ENCODE results near the gene IL16. TPM values are rescaled to one million over a fixed set of nuclear protein-coding genes. Genes with fewer than 3 reads are reported as not detected.

Gene IL16
- total RNA-seq, 1 donor: 44.7 TPM

DNA sequence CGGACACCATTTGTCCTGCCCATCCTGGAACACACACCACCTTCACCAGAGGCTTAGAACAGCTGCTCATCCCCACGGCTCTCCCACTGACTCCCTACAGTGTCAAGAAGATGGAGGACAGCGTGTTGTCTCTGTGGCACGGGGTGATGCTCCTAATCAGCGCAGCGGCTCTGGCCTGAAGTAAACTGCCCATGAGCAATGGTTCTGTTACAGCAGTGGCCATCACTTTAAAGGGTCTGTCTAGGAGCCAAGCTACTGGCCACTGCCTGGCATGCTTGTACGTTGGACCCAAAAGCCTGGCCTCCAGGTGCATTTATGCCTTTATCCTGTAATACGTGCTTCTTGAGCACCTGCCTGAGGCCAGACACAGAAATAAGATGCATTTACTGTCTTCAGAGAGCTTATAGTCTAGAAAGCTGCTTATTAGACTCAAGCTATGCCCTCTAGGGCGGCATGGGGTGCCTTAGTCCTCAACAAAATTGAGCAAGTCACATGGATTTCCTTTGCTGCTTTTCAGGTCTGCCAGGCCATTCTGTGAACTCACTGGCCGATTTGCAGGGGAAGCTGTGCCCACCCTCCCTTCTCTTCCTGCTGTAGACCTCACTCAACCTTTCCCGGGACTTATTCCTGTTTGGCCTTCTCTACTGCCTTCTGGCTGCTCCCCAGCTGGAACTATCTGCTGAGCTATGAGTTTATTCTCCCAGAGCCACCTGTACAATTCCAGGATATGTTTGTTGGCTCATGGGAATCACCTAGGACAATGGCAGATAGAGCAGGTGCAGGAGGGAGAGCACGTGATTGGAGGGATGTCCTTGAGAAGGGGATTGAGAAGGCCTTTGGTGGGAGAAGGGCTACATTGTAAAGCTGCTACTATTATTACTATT lies 75.3 kb downstream of the IL16 start:
- DNase-seq (ENCODE audit: low read depth in 2 of 3, low spot score in 2 of 3): no peak

DNA sequence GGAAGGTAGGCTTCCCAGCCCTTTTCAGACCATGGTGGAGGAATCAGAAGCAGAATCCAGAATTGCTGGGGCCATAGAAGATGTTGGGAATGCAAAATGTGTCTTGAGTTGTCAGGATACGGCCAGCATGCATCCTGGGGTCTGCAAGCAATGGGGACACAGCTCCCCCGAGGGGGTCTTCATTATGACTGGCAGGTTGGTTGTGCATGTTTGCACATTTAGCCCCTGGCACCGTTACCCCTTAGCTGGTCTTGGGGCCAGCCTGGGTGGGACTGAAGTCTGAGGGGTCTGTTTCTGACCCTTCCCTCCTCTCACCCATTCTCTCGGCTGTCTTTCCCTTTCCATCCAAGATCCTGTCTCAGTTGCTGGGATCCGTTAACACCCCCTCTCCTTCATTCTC lies 76.5 kb downstream of the IL16 start:
- no peak for DNase-seq (ENCODE audit: low read depth in 2 of 3, low spot score in 2 of 3)

DNA sequence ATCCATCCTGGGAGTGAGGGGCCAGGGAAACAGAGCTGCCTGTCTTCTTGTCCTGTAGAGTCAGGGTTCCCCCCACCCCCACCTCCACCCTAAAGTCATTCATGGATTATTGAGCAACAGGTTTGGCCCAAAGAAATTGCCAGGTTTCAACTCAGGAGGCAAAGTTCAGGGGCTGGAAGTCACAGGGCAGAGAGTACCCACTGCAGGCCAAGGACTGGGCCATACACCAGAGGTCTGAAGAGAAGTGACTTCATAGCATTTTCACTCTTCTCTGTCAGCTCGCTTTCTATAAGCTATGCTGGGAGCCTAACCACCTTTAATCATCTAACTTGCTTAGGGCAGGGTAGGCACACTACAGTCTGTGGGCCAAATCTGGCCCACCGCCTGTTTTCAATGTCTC lies 77.2 kb downstream of the IL16 start:
- DNase-seq (ENCODE audit: low read depth in 2 of 3, low spot score in 2 of 3): no peak

DNA sequence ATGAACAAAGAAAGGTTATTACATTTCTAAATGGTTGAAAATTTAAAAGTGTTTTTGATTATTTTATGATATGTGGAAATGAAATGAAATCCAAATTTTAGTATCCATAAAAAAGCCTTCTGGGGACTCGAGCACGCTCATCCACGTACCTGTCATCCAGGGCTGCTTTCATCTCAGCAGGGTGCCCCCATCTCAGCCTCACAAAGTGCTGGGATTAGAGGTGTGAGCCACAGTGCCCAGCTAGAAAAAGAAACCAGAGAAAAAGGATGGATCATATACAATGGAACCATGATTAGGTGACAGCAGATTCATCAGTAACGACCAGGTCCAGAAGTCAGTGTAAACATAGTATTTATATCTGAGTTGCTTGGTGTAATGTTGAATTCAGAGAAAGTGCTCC lies 77.6 kb downstream of the IL16 start:
- DNase-seq (ENCODE audit: low read depth in 2 of 3, low spot score in 2 of 3): no peak

DNA sequence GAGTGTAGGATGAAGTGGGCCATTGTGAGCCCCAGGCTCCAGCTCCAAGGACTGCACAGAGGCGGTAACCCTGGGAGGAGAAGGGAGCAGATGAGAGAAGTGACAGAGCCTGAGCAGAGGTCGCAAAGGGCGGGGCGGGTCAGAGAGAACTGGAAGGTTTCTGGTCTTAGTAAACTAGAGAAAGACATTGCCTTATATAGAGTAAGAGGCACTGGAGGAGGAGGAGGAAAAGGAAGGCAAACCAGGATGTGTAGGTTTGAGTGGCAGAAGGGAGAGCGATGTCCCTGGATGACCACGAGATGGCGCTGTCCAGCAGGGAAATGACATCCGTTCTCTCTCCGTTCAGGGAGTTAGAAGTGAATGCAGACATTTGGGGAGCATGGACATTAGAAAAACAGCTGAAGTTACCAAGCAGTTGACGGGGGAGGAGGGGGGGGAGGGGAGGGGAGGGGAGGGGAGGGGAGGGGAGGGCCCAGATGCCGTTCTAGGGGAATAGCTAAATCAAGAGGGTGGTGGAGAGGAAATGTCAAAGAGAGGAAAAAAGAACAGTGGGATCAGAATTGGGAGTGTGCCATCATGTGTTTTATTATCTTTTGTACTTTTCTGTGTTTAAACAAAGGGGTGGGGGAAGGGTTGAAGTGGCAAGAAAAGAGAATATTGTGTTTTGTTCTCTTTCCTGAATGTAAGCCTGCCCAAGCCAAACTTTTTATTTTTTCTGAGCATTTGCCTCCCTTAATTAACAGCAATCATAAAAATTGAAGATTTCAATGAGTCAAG lies 78.4 kb downstream of the IL16 start:
- peak in 2 of 3 donors; percentile 81 to 91 for DNase-seq (ENCODE audit: low read depth in 2 of 3, low spot score in 2 of 3)

DNA sequence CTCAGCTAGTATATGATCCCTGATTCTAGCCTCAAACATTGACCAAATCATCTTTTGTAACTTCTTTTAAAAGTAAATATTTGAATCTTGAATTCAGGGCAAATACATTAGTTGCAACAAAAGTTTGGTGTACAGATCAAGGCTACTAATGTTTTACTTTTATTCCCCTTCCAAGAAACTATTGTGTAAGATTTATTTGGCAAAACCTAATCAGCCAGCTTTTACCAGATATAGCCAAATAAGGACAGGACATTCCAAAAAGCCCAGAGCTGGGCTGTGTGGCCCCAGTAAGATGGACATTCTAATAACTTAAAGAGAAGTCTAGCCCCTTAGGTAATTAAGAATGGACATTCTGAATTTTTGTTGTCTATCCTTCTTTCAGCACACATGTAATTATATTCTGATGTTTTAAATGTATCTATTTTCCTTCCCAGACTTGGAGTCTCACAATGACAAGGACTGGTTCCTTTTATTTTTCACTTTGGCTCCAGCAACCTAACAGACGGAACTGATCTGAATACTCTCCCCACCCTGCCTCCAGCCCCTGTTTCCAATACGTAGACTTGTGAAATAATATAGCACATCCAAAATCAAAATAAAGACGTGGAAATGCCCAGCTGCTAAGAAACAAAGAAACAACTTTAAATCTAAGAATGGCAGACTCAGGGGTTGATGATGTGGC lies 79.2 kb downstream of the IL16 start:
- no peak for DNase-seq (ENCODE audit: low read depth in 2 of 3, low spot score in 2 of 3)

DNA sequence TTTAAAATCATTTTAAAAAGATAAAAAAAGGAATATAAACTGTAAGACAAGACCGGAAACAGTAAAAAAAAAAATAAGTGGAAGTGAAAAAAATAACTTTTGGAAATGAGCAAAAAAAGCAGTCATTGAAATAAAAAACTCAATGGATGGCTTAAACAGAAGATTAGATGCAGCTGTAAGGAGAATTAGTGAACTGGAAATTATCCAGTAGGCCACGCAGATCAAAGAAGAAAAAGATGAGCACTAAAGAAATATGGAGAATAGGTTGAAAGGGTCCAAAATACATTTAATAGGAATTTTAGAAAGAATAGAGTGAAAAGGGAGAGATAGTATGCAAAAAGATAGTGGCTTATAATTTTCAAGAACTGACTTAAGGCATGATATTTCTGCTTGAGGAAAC lies 80.3 kb downstream of the IL16 start:
- no peak for DNase-seq (ENCODE audit: low read depth in 2 of 3, low spot score in 2 of 3)

DNA sequence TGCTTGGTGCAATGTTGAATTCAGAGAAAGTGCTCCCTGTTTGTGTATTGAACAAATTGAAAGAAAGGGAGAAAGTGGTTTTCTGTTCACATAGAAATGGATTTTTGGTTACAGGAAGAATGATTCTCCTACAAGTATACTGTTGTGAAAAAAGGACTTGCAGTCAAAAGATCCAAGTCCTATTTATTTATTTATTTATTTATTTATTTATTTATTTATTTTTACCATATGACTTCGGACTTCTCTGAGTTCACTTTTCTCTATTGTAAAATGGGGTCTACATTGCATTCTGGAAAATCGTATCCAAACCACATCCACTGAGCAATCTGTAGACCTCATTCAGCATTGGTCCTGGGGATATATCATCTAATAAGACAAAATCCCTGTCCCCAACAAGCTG lies 81.2 kb downstream of the IL16 start:
- DNase-seq (ENCODE audit: low read depth in 2 of 3, low spot score in 2 of 3): no peak

DNA sequence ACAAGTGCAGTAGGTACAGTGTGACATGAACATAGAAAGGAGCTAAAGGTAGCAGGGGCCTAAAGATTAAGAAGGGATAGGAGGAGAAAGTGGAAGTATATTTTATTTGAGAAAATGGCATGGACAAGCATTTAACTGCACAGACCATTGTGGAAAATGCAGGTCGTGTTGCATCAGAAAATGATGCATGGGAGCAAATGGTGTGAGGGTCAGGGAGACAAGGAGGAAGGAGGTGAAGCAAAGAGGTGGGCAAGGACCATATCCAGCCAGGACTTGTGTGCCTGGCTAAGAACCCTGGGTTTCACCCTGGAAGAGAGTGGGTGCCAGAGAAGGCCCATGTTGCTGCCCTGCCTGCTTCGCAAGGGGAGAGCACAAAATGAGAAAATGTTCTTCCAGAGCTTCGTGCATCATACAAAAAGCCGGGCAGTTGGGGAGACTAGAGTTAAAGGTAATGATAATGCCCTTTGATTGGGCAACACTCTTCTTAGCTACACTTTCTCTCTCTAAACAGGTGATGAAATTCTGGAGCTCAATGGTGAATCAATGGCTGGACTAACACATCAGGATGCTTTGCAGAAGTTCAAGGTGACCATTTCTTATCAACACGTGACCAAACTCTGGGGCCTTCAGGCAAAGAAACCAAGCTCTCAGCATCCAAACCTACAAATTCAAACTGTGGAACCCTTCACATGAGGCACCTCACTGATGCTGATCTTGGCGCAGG lies 81.8 kb downstream of the IL16 start:
- no peak for DNase-seq (ENCODE audit: low read depth in 2 of 3, low spot score in 2 of 3)

DNA sequence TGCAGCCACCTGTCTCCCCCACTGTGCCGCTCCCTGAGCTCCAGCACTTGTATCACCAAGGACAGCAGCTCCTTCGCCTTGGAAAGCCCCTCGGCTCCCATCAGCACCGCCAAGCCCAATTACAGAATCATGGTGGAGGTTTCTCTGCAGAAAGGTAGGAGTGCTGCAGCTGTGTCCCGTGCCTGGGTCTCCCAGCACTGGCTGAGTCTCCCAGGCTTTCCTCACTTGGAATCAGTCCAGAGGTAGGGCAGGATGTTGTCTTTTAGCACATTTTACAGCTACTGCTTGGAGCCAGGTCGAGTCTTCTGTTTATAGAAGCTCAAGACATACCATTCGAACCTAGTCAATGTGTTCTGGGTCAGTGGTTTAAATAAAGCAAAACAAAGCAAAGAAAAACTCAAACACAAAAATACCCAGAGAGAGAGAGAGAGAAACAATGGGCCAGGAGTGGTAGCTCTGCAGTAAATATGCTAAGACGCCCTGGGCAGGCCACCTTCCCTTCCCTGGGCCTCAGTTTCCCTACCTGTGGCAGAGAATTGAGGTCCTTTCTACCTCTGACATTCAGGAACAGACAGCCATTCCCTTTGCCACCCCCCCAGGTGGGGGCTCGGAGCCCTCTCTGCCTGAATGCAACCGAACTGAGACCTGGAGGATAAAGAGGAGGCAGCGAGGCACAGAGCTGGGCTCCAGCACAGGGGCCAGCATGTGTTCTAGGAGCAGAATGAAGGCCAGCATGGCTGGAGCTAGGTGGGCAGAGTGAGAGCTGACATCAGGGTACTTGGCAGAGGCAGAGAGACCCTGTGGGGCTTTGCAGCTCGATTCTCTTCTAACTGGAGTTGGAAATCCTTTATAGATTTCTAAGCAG lies 83.2 kb downstream of the IL16 start:
- no peak for DNase-seq (ENCODE audit: low read depth in 2 of 3, low spot score in 2 of 3)

DNA sequence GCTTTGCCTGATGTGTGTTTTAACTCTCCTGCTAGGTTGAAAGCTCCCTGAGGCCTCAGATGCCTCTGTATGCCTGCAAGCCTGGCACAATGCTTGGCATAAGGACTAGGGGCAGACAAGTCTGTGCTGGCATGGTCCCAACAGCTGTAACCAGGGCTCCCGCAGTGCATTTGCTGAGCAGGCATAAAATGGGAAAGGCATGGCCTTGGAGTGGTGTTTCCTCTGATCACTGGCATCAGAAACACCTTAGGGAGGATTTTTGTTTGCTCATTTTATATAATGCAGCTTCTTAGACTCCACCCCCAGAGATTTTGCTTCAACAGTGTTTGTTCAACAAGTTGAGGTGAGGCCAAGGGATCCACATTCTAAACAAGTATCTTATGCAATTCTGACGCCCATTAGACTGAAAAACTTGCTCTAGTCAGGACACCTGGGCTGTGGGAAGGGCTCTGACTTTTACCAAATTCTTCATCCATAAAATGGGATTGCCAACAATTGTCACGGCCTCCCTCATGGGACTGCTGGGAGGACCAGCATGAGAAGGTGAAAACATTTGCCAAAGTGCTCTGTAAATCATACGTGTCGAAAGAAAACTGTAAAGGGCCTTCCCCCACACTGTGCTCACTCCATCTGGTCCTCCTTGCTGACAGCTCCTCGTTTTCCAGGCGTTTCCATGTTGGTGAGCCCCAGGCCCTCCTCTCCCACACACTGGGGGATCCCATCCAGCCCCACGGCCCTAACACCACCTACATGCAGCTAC lies 84.2 kb downstream of the IL16 start:
- DNase-seq (ENCODE audit: low read depth in 2 of 3, low spot score in 2 of 3): no peak

DNA sequence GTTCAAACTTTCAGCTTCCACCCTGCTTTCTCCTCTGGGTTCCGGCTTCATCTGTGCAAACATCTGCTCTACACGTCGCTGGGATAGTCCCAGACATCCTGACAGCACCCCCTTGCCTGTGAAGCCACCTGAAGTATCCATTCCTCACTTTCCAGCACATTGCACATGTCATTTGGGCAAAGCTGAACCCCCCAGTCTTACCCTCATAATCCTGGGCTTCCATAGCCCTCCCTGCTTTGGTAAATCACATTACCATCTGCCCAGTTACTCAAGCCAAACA lies 84.7 kb downstream of the IL16 start:
- DNase-seq (ENCODE audit: low read depth in 2 of 3, low spot score in 2 of 3): no peak

DNA sequence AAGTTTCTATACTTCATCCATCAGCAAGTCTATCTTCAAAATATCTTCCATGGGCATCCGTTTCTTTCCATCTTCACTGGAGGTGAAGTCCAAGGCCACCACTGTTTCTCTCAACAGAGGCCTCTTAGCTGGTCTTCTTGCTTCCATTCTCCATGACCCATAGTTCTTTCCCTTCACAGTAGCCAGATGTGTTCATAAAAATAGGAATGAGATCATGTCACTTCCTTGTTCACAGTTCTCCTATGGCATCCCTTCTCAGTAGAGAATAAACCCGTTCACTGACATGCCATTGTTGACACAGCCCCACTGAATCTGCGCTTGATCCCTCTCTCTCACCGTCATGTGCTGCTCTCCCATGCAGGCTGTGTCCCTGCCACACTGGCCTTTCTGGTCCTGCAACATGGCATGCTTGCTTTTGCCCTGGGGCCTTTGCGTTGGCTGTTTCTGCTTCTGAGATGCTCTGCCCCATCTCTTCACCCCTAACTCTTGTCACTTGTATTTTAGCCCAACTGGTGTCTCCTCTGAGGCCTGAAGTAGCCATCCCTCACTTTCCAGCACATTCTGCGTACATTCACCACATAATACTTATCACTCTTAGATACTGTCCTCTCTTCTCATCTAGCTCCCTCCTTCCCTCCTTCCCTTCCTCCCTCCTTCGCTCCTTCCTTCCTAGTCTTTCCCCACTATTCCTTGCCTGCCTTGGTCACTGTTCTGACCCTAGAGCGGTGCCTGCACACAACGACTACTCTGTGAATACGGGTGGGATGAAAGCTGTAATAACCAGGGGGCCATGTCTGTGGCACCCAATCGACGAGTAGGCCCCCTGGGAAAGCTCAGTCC lies 85.3 kb downstream of the IL16 start:
- no peak for DNase-seq (ENCODE audit: low read depth in 2 of 3, low spot score in 2 of 3)

DNA sequence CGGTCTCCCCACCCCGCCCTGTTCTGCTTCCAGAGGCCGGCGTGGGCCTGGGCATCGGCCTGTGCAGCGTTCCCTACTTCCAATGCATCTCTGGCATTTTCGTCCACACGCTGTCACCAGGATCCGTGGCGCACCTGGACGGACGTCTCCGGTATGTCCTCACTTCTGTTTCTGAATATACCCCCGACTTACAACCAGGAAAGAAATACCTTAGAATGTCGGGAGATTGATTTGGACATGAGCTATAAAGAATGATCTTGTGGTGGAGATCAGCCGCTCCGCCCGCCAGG lies 85.9 kb downstream of the IL16 start:
- DNase-seq (ENCODE audit: low read depth in 2 of 3, low spot score in 2 of 3): no peak

DNA sequence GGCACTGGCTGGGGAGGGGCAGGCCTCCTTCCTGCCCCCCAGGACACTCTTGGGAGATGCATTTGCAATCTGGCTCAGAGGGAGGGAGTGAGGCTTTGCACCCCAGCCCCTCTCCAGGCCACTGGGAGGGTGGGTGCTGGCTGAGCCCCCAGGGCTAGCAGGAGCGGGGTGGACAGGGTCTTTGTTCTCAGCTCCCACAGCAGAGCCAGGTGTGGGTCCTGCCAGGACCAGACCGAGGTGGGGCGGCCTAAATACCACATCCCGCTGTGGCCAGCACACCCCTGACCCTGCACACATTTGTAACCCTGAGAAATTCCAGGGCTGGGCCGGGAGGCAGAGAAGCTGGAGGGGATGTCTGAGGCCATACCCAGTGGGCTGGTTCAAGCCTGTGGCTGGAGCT lies 86.2 kb downstream of the IL16 start:
- no peak for DNase-seq (ENCODE audit: low read depth in 2 of 3, low spot score in 2 of 3)

DNA sequence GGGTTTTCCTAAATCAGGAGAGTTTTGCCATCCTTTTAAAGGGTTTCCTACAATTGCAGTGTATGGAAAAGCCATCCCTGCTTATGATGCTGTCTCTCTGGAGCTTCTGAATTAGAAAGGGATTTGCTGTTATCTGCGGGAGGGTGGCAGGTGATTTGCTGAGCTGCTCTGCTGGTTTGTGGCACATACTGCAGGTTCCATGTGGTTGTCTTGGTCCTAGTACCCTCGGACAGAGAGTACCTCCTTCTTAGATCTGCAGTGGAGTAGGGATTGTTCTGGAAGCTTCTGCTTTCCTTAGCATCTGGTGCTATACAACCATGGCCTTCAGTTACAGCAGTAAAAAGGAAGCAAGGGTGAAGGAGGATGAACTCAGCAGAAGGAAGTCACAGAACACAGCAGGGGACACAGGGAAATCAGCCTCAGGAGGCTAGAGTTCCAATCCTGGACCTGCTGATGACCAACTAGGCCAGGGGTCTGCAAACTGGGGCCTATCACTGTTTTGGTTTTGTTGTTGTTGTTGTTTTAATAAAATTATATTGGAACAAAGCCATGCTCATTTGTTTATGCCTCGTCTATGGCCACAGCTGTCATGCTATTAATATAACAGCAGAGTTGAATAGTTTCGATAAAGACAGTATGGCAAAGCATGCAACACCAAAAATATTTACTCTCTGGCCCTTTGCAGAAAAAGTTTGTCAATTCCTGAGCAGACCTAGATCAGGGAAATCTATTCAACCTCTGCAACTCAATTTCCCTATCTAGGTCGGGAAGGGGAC lies 87.8 kb downstream of the IL16 start:
- no peak for DNase-seq (ENCODE audit: low read depth in 2 of 3, low spot score in 2 of 3)

DNA sequence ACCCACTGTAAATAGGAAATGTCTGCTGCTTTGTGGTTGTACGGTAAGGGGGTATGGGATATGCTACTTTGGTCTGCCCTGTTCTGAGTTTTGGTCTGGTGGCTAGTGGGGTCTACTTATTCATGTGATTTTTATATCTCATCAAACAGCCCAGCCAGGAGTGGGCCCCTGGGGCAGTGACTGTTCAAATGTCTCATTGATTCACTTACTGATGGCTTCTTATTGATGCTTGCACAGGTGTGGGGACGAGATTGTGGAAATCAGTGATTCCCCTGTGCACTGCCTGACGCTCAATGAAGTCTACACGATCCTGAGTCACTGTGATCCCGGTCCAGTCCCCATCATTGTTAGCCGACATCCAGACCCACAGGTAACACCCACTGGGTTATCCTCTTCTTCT lies 88.8 kb downstream of the IL16 start:
- no peak for DNase-seq (ENCODE audit: low read depth in 2 of 3, low spot score in 2 of 3)

DNA sequence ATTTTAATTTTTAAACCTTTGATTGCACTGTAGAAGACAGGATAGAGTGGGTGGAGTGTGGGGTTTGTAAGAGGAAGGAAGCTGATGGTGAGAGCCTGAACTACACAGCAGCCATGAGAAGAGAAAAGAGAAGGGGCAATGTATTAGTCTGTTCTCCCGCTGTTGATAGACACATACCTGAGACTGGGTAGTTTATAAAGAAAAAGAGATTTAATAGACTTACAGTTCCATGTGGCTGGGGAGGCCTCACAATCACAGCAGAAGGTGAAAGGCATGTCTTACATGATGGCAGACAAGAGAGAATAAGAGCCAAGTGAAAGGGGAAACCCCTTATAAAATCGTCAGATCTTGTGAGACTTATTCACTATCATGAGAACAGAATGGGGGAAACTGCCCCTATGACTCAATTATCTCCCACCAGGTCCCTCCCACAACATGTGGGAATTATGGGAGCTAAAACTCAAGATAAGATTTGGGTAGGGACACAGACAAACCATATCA lies 90.0 kb downstream of the IL16 start:
- DNase-seq (ENCODE audit: low read depth in 2 of 3, low spot score in 2 of 3): peak in 1 of 3 donors; percentile 61

All from hematopoietic multipotent progenitor cell (in vitro differentiated cells).